Superior temporal gyrus (tissue), 1 donor: Measurements from ENCODE around the gene P4HA3.
"Not testable (repeated sequence)": the region's sequence is repeated elsewhere in the genome, so short reads cannot be mapped to it uniquely, and the experiment has no call there.

ENCODE experiments used
- DNase-seq: peaks from one replicate; pipeline ENCODE4 v3.0.0-alpha.2; 2016; ENCODE audit errors: extremely low spot score

The P4HA3 gene

GRCh38 chr11:74311352-74311926, at the start of gene P4HA3:
TSS of gene P4HA3 (minus strand) at chr11:74311640. CDS start at chr11:74311611, 29 bp downstream.
- no peak for DNase-seq

DNA sequence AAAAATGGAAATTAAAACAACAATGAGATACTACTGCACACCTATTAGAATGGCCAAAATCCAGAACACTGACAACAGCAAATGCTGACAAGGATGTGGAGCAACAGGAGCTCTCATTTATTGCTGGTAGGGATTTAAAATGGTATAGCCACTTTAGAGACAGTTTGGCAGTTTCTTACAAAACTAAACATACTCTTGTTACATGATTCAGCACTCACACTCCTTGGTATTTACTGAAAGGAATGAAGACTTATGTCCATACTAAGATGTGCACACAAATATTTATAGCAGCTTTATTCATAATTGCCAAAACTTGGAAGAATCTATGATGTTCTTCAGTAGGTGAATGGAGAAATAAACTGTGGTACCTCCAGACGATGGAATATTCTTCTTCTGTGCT, 46.0 kb upstream of the P4HA3 start:
- no peak for DNase-seq

- no peak for DNase-seq
These were observed 44.2 kb upstream of the P4HA3 start for GRCh38 chr11:74355626-74356025.

GRCh38 chr11:74354036-74354435, 42.6 kb upstream of the P4HA3 start:
- no peak for DNase-seq

- no peak for DNase-seq
These were observed 35.9 kb upstream of the P4HA3 start for GRCh38 chr11:74347381-74347780.

- DNase-seq: no peak
These were observed 34.0 kb upstream of the P4HA3 start for GRCh38 chr11:74345420-74345819.

GRCh38 chr11:74341921-74342320, 30.5 kb upstream of the P4HA3 start:
- no peak for DNase-seq

- DNase-seq: no peak
These were observed 28.2 kb upstream of the P4HA3 start for GRCh38 chr11:74339619-74340018.

- no peak for DNase-seq
These were observed 27.5 kb upstream of the P4HA3 start for GRCh38 chr11:74338963-74339362.

DNA sequence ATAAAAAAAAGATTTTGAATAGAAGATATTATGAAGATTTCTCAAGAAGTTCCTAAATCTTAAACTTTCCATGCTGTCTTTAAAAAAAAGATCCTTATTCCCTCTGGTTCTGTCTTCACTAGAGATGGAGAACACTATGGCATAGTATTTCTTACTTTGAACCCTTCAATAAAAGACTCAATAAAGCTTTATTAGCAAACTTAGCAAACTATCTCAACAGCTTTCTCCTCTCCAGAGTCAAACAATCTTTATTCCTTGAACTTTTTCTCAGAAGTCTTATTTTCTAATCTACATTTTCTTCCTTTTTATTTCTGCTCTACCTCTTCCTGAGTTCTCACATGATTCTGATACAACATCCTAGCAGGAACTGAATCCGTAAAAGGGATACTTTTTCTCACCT, 21.8 kb upstream of the P4HA3 start:
- no peak for DNase-seq

GRCh38 chr11:74332291-74332690, 20.9 kb upstream of the P4HA3 start:
- DNase-seq: no peak

DNA sequence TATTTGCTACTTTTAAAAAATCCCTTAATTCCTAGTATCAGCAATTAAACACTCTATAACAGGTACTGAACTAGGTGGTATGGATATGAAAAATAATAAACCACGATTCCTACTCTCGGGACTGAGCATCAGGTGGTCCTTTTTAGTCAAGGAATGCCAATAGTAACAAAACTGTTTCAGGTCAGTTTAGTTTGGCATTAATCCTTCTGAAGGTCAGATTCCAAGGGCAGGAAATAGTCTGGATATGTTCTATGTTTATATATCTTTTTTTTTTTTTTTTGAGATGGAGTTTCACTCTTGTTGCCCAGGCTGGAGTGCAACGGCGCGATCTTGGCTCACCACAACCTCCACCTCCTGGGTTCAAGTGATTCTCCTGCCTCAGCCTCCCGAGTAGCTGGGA, 19.6 kb upstream of the P4HA3 start:
- DNase-seq: not testable (repeated sequence)

GRCh38 chr11:74330075-74330858, 18.8 kb upstream of the P4HA3 start:
- DNase-seq: no peak

GRCh38 chr11:74327076-74327475, 15.6 kb upstream of the P4HA3 start:
- no peak for DNase-seq

- DNase-seq: no peak
These were observed 15.2 kb upstream of the P4HA3 start for GRCh38 chr11:74326665-74327064.

DNA sequence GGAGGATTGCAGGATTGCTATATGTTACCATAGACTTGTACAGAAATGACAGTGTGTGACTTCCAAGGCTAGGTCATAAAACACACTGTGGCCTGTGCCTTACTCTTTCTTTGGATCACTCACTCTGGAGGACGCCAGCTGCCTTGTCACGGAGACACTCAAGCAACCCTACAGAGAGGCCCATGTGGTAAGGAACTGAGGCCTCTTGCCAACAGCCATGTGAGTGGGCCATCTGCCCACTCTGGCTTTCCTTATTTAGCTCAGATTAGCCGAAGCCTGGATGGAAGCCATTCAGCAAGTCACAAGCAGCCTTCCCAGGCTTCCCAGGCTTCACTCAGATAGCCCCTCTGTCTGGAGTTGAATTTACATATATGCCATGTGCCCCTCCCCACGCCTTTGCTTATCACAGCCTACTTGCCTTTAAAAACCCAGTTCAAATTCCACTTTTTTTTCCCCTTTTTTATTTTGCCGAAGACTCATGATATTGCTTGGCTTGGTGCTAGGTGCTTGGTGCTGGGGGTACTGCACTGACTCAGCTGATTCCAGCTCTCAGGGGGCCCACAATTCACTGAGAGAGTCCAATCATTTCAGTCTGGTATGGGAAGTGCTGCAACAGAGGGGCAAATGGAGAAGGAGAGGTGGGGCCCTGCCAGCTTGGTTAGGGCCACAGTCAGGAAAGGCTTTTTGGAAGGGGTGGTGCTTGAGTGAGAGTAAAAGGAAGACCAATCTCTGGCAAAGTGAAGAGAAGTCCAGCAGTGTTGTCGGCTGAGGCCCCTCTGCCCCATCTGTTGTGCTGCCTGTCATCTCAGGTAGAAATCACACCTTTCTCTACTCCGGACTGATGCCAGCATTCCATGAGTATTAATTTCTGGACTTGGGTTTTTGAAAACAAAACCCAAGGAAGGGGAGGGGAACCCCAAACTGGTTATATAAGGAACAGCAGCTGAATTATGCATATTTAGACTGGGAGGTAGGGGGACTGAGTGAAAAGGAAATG, 14.5 kb upstream of the P4HA3 start:
- DNase-seq: peak; percentile 84

DNA sequence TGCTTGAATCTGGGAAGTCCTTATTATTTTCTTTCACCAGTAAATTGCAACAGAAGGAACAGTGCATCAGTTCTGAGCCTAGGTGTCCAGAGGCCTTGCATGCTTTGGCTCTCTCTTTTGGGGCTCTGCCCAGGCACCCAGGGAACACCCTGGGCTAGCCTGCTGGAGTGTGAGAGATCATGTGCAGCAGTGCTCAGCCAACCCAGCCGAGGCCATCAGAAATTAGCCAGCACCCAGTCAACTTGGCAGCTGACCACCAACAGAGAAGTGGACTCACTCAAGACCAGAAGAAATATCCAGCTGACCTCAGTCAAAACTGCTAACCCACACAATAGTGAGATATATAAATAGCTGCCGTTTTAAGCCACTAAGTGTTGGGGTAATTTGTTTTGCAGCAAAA, 11.2 kb upstream of the P4HA3 start:
- no peak for DNase-seq

GRCh38 chr11:74321487-74322188, 10.2 kb upstream of the P4HA3 start:
- DNase-seq: no peak

DNA sequence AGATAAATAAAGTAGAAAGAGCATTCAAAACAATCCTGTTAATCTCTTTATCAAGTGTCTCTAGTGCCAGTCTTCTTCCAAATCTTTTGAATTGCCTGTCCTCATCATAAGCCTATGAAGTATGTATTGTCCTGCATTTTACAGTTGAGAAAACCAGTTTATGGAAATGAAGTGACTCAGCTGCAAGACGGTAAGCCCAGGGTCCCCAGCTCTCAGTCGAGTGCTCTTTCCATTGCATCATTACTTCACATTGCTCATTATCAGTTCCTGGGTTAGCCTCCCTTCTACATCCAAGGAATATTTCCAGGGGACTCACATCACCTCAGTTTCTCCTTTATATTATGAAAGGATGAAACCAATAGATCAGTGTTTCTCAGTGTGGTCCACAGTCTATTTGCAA, 9.1 kb upstream of the P4HA3 start:
- no peak for DNase-seq

GRCh38 chr11:74319139-74319816, 7.8 kb upstream of the P4HA3 start:
- DNase-seq: no peak
